Astrocyte of the spinal cord (primary cell): ENCODE results near the gene LPA.
"Not testable (repeated sequence)": the region's sequence is repeated elsewhere in the genome, so short reads cannot be mapped to it uniquely, and the experiment has no call there.

Experiments used
- DNase-seq: peaks from one replicate; pipeline ENCODE4 v3.0.0; 2011; ENCODE audit warnings: low read depth, low spot score
- H3K4me3 ChIP-seq: 2 replicates; pipeline ENCODE4 v1.5.1; 2011; ENCODE audit warnings: low read depth, mild to moderate bottlenecking, low read length, moderate library complexity
- in situ Hi-C: cut with HindIII; loops from 2 replicates; pipeline ENCODE4 v1.10.0; 2017; ENCODE audit warnings: low sequenced_read_pairs
- TF ChIP-seq, protein P1 (sequence below): IDR thresholded peaks from 2 replicates; pipeline ENCODE4 v1.5.1; 2012; ENCODE audit warnings: low read depth, mild to moderate bottlenecking, low read length, inconsistent platforms

The LPA gene

DNA sequence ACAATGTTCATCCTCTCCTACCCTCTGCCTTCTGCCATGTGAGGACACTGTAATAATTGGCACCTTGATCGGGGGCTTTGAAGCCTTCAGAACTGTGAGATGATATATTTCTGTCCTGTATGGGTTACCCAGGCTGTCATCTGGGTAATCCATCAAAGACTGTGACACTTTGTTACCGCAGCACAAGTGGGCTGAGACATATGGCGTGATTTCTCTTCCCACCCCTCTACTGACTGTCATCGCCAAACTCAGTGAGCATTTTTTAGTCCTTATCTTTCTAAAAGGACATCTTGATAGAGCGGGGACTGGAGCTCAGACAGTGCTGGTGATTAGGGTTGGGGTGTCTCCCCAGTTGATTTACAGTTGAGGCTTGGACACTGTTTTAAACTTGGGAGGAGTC is 27.5 kb upstream of the LPA start:
- TF ChIP-seq, protein P1, sequence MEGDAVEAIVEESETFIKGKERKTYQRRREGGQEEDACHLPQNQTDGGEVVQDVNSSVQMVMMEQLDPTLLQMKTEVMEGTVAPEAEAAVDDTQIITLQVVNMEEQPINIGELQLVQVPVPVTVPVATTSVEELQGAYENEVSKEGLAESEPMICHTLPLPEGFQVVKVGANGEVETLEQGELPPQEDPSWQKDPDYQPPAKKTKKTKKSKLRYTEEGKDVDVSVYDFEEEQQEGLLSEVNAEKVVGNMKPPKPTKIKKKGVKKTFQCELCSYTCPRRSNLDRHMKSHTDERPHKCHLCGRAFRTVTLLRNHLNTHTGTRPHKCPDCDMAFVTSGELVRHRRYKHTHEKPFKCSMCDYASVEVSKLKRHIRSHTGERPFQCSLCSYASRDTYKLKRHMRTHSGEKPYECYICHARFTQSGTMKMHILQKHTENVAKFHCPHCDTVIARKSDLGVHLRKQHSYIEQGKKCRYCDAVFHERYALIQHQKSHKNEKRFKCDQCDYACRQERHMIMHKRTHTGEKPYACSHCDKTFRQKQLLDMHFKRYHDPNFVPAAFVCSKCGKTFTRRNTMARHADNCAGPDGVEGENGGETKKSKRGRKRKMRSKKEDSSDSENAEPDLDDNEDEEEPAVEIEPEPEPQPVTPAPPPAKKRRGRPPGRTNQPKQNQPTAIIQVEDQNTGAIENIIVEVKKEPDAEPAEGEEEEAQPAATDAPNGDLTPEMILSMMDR, result no peak
- DNase-seq, result no peak
- no peak overlapping the region for H3K4me3 ChIP-seq
- in situ Hi-C loops, result no loop called here

DNA sequence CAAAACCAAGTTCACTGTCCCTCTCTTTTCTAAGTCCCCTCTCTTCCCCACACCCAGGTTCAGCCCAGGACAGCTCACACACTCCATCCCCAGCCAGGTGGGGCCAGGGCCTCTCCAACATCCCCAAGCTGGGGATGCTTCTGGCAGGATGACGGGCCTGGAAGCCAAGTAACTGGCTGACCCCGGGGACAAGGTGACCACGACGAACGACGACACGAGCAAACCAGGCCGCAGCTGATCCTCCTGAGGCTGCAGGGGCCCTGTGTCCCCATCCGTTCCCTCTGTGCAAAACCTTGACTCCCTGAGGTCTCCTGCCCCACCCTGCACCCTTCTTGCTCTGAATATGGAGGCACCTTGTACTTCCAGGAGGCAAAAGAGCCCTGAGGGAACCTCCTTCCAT is 26.4 kb upstream of the LPA start:
- in situ Hi-C loops, result no loop called here
- TF ChIP-seq, protein P1, result no peak
- H3K4me3 ChIP-seq, result no peak overlapping the region
- DNase-seq, result no peak

DNA sequence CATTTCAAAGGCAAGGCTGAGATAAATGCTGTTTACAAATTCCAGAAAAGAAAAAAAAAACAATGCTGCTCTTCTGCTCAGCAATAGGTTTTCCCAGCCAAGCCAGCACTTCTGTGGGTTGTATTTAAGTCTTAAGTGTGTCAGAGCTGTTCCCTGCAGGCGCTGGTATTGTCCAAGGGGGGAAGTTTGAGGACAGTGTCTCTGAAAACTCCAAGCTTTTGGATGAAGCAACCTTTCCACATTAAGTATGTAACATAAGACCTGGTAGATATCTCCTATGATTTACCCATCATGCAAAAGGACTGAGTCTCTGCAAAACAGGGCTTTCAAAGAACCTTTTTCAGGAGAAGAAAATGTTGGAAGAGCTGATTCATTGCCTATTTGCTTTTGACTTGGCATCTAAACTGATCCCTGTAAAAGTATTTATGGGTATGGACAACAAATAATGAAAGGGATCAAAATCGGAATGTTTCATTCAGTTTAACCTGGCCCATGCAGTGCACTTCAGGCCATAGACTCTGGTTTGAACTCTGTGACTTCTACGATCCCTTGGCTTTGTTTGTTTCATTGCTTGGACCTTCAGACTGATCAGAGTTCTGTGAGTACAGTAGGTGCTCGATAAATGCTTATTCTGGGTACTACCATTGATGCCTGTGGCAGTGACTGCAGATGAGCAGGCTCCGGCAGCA is 21.8 kb upstream of the LPA start:
- H3K4me3 ChIP-seq, result no peak overlapping the region
- DNase-seq, result no peak
- in situ Hi-C loops, result no loop called here
- TF ChIP-seq, protein P1, result no peak

DNA sequence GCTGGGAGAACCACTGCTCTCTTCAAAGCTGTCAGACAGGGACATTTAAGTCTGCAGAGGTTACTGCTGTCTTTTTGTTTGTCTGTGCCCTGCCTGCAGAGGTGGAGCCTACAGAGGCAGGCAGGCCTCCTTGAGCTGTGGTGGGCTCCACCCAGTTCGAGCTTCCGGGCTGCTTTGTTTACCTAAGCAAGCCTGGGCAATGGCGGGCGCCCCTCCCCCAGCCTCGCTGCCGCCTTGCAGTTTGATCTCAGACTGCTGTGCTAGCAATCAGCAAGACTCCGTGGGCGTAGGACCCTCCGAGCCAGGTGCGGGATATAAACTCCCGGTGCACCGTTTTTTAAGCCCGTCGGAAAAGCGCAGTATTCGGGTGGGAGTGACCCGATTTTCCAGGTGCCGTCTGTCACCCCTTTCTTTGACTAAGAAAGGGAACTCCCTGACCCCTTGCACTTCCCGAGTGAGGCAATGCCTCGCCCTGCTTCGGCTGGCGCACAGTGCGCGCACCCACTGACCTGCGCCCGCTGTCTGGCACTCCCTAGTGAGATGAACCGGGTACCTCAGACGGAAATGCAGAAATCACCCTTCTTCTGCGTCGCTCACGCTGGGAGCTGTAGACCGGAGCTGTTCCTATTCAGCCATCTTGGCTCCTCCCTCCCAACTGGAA is 21.2 kb upstream of the LPA start:
- H3K4me3 ChIP-seq, DNase-seq, in situ Hi-C loops: not testable (repeated sequence)

DNA sequence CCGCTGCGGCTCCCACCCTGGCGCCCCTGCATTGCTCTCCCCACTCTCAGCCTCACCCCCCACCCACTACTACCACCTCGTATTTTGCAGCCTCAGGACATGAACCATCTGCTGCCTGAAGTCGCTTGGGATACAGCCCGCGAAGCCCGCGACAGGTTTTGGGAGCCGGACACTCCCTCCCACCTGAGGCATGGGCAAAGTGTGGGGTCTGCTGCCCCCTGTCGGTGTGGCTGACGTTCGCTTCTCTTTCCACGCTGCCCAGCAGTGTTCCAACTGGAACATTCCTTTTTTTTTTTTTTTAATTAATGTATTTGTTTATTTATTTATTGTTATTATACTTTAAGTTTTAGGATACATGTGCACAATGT is 15.3 kb upstream of the LPA start:
- no peak for DNase-seq
- in situ Hi-C loops, result no loop called here

DNA sequence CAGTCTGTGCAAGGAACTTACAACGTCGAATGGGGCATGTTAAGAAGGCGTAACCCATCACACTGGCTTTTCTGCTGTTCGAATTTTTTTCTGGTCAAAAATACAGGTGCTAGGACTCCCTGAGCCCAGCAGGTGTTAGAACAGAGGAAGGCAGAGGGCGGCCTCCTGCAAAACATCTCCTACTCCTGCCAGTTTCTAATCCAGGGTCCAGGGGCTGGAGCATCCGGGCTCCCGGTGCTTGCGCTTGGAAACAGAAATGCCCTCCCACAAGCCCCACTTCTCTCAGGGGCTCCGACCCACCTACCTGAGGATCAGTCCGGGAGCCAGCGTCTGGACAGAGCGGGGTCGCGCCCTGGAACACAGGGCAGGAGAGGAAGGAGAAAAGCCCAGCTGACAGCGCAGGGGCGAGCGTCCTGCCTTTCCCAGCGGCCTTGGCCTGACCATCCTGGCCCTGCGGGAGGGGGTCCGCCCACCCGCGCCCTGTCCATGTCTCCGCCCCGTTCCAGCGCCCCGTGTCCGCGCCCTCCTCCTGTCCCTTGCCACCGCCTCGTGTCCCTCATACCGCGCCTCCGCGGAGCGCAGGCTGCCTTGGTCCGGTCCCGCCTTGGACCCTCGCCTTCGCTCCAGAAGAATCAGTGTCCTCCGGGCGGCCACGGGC is 14.8 kb upstream of the LPA start:
- in situ Hi-C loops, result no loop called here
- TF ChIP-seq, protein P1, result no peak
- no peak overlapping the region for H3K4me3 ChIP-seq
- no peak for DNase-seq

More for the DNA sequence above, 15.3 kb upstream of the LPA start:
- TF ChIP-seq, protein P1, result no peak
- no peak overlapping the region for H3K4me3 ChIP-seq

DNA sequence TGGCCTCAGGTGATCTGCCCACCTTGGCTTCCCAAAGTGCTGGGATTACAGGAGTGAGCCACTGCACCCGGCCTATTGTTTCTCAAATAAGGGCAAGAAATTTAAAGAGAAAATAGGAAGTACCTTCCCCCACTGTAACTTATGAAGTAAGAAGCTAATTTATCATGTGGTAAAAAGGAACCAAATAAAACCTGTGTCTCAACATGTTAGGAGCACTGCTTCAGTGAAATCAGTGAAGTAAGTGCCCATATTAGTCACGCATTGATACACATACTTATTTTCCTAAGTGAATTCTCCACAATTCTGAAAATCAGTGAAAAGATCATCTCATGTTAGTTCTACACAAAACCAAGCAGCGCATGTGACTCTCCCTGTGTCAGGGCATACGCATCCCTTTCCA is 14.2 kb upstream of the LPA start:
- no peak overlapping the region for H3K4me3 ChIP-seq
- in situ Hi-C loops, result no loop called here
- TF ChIP-seq, protein P1, result no peak
- no peak for DNase-seq

DNA sequence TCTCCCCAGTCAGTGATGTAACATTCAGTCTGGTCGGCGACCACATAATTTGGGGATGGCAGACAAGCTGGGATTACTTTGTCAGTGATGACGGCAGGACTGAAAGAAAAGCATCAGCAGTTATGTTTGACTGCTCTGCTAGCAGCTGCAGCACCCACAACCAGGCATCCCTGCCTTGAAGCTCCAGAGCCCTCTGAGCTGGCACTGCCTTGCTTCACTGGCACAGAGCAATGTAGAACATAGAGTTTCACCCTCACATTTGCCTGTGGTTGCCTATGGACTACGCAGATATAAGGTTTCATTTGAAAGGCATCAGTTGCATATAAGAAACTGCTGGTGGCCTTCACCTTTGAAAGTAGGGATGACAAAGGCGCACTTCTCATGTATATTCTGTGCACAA is 12.3 kb upstream of the LPA start:
- H3K4me3 ChIP-seq, in situ Hi-C loops, DNase-seq: not testable (repeated sequence)
